ENCODE data around the gene ARL11.

Gene ARL11

DNA sequence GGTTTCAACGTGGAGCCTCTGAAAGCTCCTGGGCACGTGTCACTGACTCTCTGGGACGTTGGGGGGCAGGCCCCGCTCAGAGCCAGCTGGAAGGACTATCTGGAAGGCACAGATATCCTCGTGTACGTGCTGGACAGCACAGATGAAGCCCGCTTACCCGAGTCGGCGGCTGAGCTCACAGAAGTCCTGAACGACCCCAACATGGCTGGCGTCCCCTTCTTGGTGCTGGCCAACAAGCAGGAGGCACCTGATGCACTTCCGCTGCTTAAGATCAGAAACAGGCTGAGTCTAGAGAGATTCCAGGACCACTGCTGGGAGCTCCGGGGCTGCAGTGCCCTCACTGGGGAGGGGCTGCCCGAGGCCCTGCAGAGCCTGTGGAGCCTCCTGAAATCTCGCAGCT is 2.3 kb downstream of the ARL11 start:
- TF ChIP-seq, protein P1, sequence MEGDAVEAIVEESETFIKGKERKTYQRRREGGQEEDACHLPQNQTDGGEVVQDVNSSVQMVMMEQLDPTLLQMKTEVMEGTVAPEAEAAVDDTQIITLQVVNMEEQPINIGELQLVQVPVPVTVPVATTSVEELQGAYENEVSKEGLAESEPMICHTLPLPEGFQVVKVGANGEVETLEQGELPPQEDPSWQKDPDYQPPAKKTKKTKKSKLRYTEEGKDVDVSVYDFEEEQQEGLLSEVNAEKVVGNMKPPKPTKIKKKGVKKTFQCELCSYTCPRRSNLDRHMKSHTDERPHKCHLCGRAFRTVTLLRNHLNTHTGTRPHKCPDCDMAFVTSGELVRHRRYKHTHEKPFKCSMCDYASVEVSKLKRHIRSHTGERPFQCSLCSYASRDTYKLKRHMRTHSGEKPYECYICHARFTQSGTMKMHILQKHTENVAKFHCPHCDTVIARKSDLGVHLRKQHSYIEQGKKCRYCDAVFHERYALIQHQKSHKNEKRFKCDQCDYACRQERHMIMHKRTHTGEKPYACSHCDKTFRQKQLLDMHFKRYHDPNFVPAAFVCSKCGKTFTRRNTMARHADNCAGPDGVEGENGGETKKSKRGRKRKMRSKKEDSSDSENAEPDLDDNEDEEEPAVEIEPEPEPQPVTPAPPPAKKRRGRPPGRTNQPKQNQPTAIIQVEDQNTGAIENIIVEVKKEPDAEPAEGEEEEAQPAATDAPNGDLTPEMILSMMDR (IDR thresholded peaks at IDR 0.05; ENCODE audit: borderline replicate concordance, insufficient read depth, low read depth, low read length), result no peak
- H3K4me3 ChIP-seq (ENCODE audit: low read depth, low read length), result no peak overlapping the region

- TF ChIP-seq, protein P1 (IDR thresholded peaks at IDR 0.05; ENCODE audit: borderline replicate concordance, insufficient read depth, low read depth, low read length), result no peak
- H3K4me3 ChIP-seq (ENCODE audit: low read depth, low read length), result no peak overlapping the region
These were observed 3.8 kb downstream of the ARL11 start for GRCh38 chr13:49632156-49632555.

DNA sequence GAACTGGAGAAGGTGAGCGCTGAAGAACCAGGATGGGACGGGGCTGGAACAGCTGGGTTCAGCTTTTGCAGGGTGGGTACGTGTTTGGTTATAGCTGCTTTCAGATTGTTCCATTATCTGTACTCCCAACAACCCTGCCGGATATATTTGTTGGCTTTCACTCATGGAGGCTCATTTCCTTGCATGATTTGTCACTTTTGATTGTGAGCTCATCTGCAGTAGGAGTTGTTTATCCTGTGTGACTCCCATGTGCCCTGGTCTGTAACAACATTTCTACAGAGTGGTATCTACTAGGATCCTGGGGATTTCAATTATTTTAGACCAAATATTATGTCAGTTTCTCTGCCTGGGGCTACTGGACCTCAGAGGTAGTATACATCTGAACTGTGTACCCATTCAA is 5.4 kb downstream of the ARL11 start:
- TF ChIP-seq, protein P1 (IDR thresholded peaks at IDR 0.05; ENCODE audit: borderline replicate concordance, insufficient read depth, low read depth, low read length), result no peak

DNA sequence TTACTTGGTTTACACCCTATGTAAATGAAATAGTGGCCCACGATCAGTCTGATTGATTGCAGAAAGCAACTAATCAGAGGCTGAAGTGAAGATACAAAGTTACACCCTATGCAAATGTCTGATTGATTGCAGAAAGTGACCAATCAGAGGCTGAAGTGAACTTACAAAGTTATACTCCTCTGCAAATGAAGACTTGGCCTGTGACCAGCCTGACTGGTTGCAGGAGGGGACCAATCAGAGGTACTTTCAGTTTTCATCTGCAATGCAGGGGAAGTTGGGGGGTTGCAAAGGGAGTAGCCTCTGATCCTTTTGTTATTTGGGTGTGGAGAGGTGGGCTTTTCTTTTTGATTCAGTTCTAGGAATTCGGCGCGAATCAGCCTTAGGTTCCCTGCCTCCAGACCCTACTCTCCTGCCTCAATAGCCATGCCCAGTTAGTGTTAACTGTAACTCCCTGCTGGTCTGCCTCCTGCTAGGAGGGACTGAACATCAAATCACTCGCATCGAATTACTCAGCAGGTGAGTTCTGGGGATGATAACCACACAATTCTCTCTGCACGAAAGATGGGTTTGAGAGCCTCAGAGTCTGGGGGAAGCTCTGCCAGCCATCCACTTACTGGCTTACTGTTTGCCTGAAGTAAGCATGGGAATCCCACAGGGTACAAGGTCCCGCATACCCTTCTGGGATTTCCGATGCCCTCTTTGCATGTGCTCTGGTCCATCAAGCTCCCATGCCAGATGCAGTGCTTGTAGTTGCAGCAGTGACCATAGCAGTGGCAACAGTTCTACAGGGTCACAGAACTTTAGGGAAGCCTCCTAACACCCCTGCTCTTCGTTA is 7.5 kb downstream of the ARL11 start:
- TF ChIP-seq, protein P1 (IDR thresholded peaks at IDR 0.05; ENCODE audit: borderline replicate concordance, insufficient read depth, low read depth, low read length), result no peak
- no peak overlapping the region for H3K4me3 ChIP-seq (ENCODE audit: low read depth, low read length)

More for the DNA sequence above, 5.4 kb downstream of the ARL11 start:
- H3K4me3 ChIP-seq (ENCODE audit: low read depth, low read length), result no peak overlapping the region

GRCh38 chr13:49636705-49637104 is 8.4 kb downstream of the ARL11 start:
- no peak overlapping the region for H3K4me3 ChIP-seq (ENCODE audit: low read depth, low read length)

DNA sequence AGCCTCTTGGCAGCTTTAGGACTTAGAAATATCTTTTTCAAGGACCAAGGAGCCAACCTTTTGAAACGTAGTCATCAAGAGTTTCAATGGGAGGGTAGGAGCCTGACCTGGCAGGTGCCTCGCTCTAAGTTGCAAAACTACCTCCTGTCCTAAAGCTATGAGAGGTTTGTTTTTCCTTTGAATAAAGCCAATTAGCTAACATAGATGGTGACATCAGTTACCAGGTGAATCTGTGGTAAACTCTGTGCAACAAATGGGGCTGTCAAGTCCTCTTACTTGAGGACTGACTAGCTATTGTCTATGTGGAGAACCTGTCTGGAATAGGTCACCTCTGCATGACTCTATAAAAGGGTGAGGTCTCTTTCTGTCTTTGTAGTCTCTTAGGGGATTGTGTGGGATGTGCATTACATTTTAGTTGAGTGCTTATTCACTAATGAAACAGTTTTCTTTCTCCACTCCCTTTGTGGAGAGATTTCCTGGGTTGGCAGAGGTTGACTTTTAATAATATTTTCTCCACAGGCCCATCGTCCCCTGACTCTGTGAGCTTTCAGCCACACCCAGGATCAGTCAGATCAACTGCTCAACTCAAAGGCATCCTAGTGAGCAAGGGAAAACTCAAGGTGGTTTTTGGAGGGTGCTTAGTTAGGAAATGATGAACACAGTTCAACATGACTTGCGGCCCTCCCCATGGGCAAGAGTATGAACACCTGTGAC is 9.9 kb downstream of the ARL11 start:
- TF ChIP-seq, protein P1 (IDR thresholded peaks at IDR 0.05; ENCODE audit: borderline replicate concordance, insufficient read depth, low read depth, low read length), result no peak

More at GRCh38 chr13:49636705-49637104, 8.4 kb downstream of the ARL11 start:
- TF ChIP-seq, protein P1 (IDR thresholded peaks at IDR 0.05; ENCODE audit: borderline replicate concordance, insufficient read depth, low read depth, low read length), result no peak

More for the DNA sequence above, 9.9 kb downstream of the ARL11 start:
- H3K4me3 ChIP-seq (ENCODE audit: low read depth, low read length), result no peak overlapping the region
